K562 (cell line): ENCODE results near the gene CRAMP1. TPM values are rescaled to one million over a fixed set of nuclear protein-coding genes. Genes with fewer than 3 reads are reported as not detected.
A peak's percentile ranks its signal among the peaks of the same experiment; 100 is the strongest.

Source experiments
- AFF4 ChIP-seq: sonication (generic); formaldehyde crosslinking; IDR thresholded peaks from 2 replicates; pipeline ENCODE4 v1.8.0; 2023; ENCODE audit warnings: mild to moderate bottlenecking, missing genetic modification reagents
- CCNT2 ChIP-seq: IDR thresholded peaks from 2 replicates; pipeline ENCODE4 v1.6.1; 2011; ENCODE audit warnings: borderline replicate concordance, low read depth, mild to moderate bottlenecking, moderate library complexity, mixed read lengths, low read length; ENCODE audit not compliant: insufficient read length; ENCODE audit errors: extremely low read depth
- CREB1 ChIP-seq, 2 experiments: sonication (generic) in 1 of 2; formaldehyde crosslinking in 1 of 2; IDR thresholded peaks; 2 replicates each; pipeline versions ENCODE4 v1.6.1 to v1.8.0; 2012 to 2022; ENCODE audit warnings: inconsistent platforms in 1 of 2, mild to moderate bottlenecking in 1 of 2, missing genetic modification reagents in 1 of 2, moderate library complexity in 1 of 2
- EP400 ChIP-seq: fragments of 450-650 bp; IDR thresholded peaks from 2 replicates; pipeline ENCODE4 v1.6.1; 2017; ENCODE audit warnings: antibody characterized with exemption, mild to moderate bottlenecking, moderate library complexity
- FIP1L1 ChIP-seq: fragments of 200-400 bp; formaldehyde crosslinking; IDR thresholded peaks from 2 replicates; pipeline ENCODE4 v1.6.1; 2018; ENCODE audit warnings: mild to moderate bottlenecking, low read depth, low read length; ENCODE audit not compliant: poor library complexity, severe bottlenecking
- FOXP4 ChIP-seq: sonication (generic); formaldehyde crosslinking; IDR thresholded peaks from 2 replicates; pipeline ENCODE4 v1.8.0; 2022; ENCODE audit warnings: mild to moderate bottlenecking, missing genetic modification reagents, borderline replicate concordance
- GTF2B ChIP-seq: IDR thresholded peaks from 2 replicates; pipeline ENCODE4 v1.6.1; 2011; ENCODE audit not compliant: insufficient read length; ENCODE audit errors: extremely low read depth
- NR0B1 ChIP-seq: fragments of 450-650 bp; IDR thresholded peaks from one replicate; pipeline ENCODE4 v1.6.1; 2018; ENCODE audit warnings: mild to moderate bottlenecking, moderate library complexity; ENCODE audit not compliant: partially characterized antibody
- PREB ChIP-seq: sonication (generic); formaldehyde crosslinking; IDR thresholded peaks from 2 replicates; pipeline ENCODE4 v1.8.1; 2023; ENCODE audit warnings: mild to moderate bottlenecking, missing genetic modification reagents
- TEAD4 ChIP-seq, 2 experiments: sonication (generic) in 1 of 2; formaldehyde crosslinking in 1 of 2; IDR thresholded peaks; 2 replicates each; pipeline versions ENCODE4 v1.6.1 to v1.8.0; 2012 to 2022; ENCODE audit warnings: borderline replicate concordance in 1 of 2, inconsistent platforms in 1 of 2, low read length in 1 of 2, mild to moderate bottlenecking in 1 of 2, missing genetic modification reagents in 1 of 2
- THRB ChIP-seq: fragments of 450-650 bp; formaldehyde crosslinking; conservative IDR thresholded peaks from 2 replicates; pipeline ENCODE4 v1.4.0; 2022; ENCODE audit warnings: mild to moderate bottlenecking, missing genetic modification characterization
- ZNF263 ChIP-seq: sonication (generic); formaldehyde crosslinking; IDR thresholded peaks from 2 replicates; pipeline ENCODE4 v1.8.0; 2022; ENCODE audit warnings: mild to moderate bottlenecking, missing genetic modification reagents, borderline replicate concordance
- ZNF668 ChIP-seq: fragments of 250-450 bp; sonication (Bioruptor Pico); IDR thresholded peaks from 2 replicates; pipeline ENCODE4 v1.8.0; 2022; ENCODE audit warnings: mild to moderate bottlenecking, inconsistent platforms
- polyA plus RNA-seq, 8 experiments: library from polyadenylated mRNA; depleted of rRNA in 4 of 8; stranded (reverse) in 5 of 8; unstranded in 3 of 8; fragments of >200 nt; fragmentation: Nextera tagmentation in 2 of 8; fragmentation: Illumina TruSeq in 1 of 8; extraction: Ambion mirVana in 2 of 8; extraction: Trizol in 1 of 8; gene quantifications; 2 replicates each; pipeline versions ENCODE4 v1.2.1 to v1.2.3, GENCODE V29; 2011 to 2014; ENCODE audit warnings: inconsistent platforms in 1 of 8, missing spikeins in 1 of 8
- total RNA-seq, 7 experiments: library from RNA; depleted of rRNA in 6 of 7; stranded (reverse); fragments of >200 nt in 6 of 7; fragmentation: Illumina TruSeq in 2 of 7; extraction: Trizol in 2 of 7; gene quantifications; 2 replicates each; pipeline versions ENCODE4 v1.2.1 to v1.2.3, GENCODE V29; 2011 to 2021; ENCODE audit warnings: low replicate concordance in 1 of 7

CRAMP1 gene
- total and polyA plus RNA-seq, 9 of the 15 experiments (the other 6 are each of a cell fraction or from before 2014, with no cell fraction given) = 0.52 to 20.8 (median 7.5) TPM

GRCh38 chr16:1610899-1611632 is 1.1 kb upstream of the CRAMP1 start (continued):
- TF ChIP-seq GTF2B = no peak
- TF ChIP-seq NR0B1 = no peak
- peak; percentile 62 for TF ChIP-seq FIP1L1
- TF ChIP-seq AFF4 (CRISPR knock-in tag) = 0 out of 2 replicates have a peak, but pooled peaks have one; percentile 57
- no peak for TF ChIP-seq CCNT2
- 0 out of 2 replicates have a peak, but pooled peaks have one; percentile 24 for TF ChIP-seq ZNF263
- TF ChIP-seq PREB (CRISPR knock-in tag) = 0 out of 2 replicates have a peak, but pooled peaks have one; percentile 51
- TF ChIP-seq FOXP4 (CRISPR knock-in tag) = no peak; the same call in 1 of the 2 replicates
- TF ChIP-seq ZNF668 = no peak
- no peak for TF ChIP-seq CREB1 (IDR thresholded peaks at IDR 0.05)
- TF ChIP-seq CREB1 (CRISPR knock-in tag; IDR thresholded peaks at IDR 0.05) = peak; percentile 22; the same call in 1 of the 2 replicates
- peak; percentile 81 for TF ChIP-seq EP400
- TF ChIP-seq THRB (CRISPR knock-in tag) = no peak
- no peak for TF ChIP-seq TEAD4 (IDR thresholded peaks at IDR 0.05; ENCODE audit: low read length)
- TF ChIP-seq TEAD4 (CRISPR knock-in tag; IDR thresholded peaks at IDR 0.05; ENCODE audit: borderline replicate concordance) = peak; percentile 90; the same call in 1 of the 2 replicates
